ENCODE results near the gene DLEC1.

DLEC1 gene

GRCh38 chr3:38039101-38039898 lies at the start of gene DLEC1:
Gene DLEC1 (plus strand): TSS chr3:38039208. CDS start chr3:38039226, 18 bp downstream.
- DNase-seq = no peak

- no peak for DNase-seq
Observed at GRCh38 chr3:37989821-37990480, 49.1 kb upstream of the DLEC1 start.

- DNase-seq = no peak
Observed at GRCh38 chr3:37990527-37990926, 48.5 kb upstream of the DLEC1 start, which contains the start of gene VILL. Gene VILL (plus strand): TSS chr3:37990786. CDS start chr3:37993673, 2,887 bp downstream.

GRCh38 chr3:37991109-37991508 lies 47.9 kb upstream of the DLEC1 start:
- no peak for DNase-seq

- DNase-seq = no peak
Observed at GRCh38 chr3:37991823-37992222, 47.2 kb upstream of the DLEC1 start.

- DNase-seq = no peak
Observed at GRCh38 chr3:37992271-37993066, 46.5 kb upstream of the DLEC1 start.

- DNase-seq = no peak
Observed at GRCh38 chr3:37993067-37993455, 45.9 kb upstream of the DLEC1 start.

- DNase-seq = no peak
Observed at GRCh38 chr3:37993460-37993819, 45.6 kb upstream of the DLEC1 start.

GRCh38 chr3:37993820-37994638 lies 45.0 kb upstream of the DLEC1 start:
- no peak for DNase-seq

- DNase-seq = no peak
Observed at GRCh38 chr3:37994639-37994972, 44.4 kb upstream of the DLEC1 start.

- no peak for DNase-seq
Observed at GRCh38 chr3:37995652-37996641, 43.1 kb upstream of the DLEC1 start.

- DNase-seq = no peak
Observed at GRCh38 chr3:37996785-37997301, 42.2 kb upstream of the DLEC1 start.

GRCh38 chr3:37997342-37997741 lies 41.7 kb upstream of the DLEC1 start:
- DNase-seq = no peak

GRCh38 chr3:37997791-37998370 lies 41.1 kb upstream of the DLEC1 start:
- DNase-seq = no peak

GRCh38 chr3:37999836-38000235 lies 39.2 kb upstream of the DLEC1 start:
- no peak for DNase-seq

- DNase-seq = no peak
Observed at GRCh38 chr3:38000242-38000916, 38.6 kb upstream of the DLEC1 start.

- DNase-seq = no peak
Observed at GRCh38 chr3:38000965-38001455, 38.0 kb upstream of the DLEC1 start.

GRCh38 chr3:38001456-38002081 lies 37.4 kb upstream of the DLEC1 start:
- no peak for DNase-seq

- DNase-seq = no peak
Observed at GRCh38 chr3:38002291-38002876, 36.6 kb upstream of the DLEC1 start.

Data from NCI-H2107 (cell line).